ENCODE data around the gene EIF6. TPM values are rescaled to one million over a fixed set of nuclear protein-coding genes. Genes with fewer than 3 reads are reported as not detected.
"Not testable (repeated sequence)": the region's sequence is repeated elsewhere in the genome, so short reads cannot be mapped to it uniquely, and the experiment has no call there.

Gene EIF6
- total RNA-seq, 5 donors from 2014 or later (not counting 1 experiment from before 2014, with no cell fraction given), result 43.8 to 70.7 (median 69.6) TPM

DNA sequence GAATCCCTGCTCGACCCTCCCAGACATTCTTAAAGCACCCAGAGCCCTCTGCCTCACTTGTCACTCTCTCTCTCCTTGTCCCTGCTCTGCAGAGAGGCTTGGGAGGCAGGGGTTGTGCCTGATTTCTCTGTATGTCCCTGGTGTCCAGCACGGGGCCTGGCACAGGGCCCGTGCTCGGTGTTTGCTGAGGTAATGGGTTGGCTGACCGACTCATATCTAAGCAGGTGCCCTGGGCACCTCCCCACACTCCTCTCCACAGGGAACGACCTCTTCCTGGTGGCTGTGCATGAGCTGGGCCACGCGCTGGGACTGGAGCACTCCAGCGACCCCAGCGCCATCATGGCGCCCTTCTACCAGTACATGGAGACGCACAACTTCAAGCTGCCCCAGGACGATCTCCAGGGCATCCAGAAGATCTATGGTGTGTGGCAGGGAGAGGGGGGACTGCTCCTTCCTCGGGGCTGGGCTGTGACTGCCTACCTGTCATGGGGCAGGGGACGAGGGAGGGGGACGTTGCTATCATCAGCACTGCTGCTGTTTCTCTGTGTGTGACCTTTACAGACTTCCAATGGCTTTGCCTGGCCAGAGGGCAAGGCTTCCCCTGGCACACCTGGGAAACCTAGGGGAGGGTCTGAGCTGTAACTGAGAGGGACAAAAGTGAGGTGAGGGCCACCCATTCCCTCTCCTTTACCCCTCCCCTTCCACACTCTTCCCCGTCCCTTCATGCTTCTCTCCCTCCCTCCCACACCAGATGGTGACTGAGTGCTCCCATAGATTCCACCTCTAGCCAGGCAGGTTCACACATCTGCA, 20.8 kb downstream of the EIF6 start:
- ChIA-PET CTCF (interaction anchor here (0.6 kb wide), 3 partner anchors 37 to 471 kb away, joined by 3 to 4 read pairs (median 4); no protein-coding TSS in a partner anchor), POLR2A (no interaction called here)
- Mint-ChIP-seq H3K36me3 (peaks cover 38% of the 10 kb centered on the region), H3K4me3 (no peak overlapping the region), H3K27ac (no peak overlapping the region), H3K27me3 (no peaks in the 10 kb centered on the region), H3K4me1 (peaks cover 5 to 9% (median 7%) of the 10 kb centered on the region in 3 donors), H3K9me3 (no peaks in the 10 kb centered on the region)
- no peak for DNase-seq
- no peaks in the 10 kb centered on the region for H3K9me3 ChIP-seq
- 84% methylated on average over 8 of the region's 17 CpGs for WGBS (ENCODE audit: insufficient coverage)
- no peak for ATAC-seq (replicated peaks in 1 of 4)
- no peak overlapping the region for H3K4me3 ChIP-seq (ENCODE audit: control insufficient read depth in 1 of 2, extremely low read depth in 1 of 2, low read length in 1 of 2)
- H3K4me1 ChIP-seq (ENCODE audit: control insufficient read depth in 1 of 2, extremely low read depth in 1 of 2, insufficient read depth in 2 of 2, low read length in 2 of 2), result peaks cover 0 to 3% of the 10 kb centered on the region in 2 experiments
- no peaks in the 10 kb centered on the region for H3K27me3 ChIP-seq (replicated peaks in 1 of 2; ENCODE audit: control insufficient read depth in 2 of 2, extremely low read depth in 1 of 2, insufficient read depth in 2 of 2, low read length in 1 of 2)
- H3K27ac ChIP-seq (ENCODE audit: low read length), result no peak overlapping the region
- peaks cover 7 to 40% of the 10 kb centered on the region in 2 donors for H3K36me3 ChIP-seq (ENCODE audit: control insufficient read depth in 2 of 2, extremely low read depth in 1 of 2, insufficient read depth in 1 of 2, low read length in 1 of 2)

DNA sequence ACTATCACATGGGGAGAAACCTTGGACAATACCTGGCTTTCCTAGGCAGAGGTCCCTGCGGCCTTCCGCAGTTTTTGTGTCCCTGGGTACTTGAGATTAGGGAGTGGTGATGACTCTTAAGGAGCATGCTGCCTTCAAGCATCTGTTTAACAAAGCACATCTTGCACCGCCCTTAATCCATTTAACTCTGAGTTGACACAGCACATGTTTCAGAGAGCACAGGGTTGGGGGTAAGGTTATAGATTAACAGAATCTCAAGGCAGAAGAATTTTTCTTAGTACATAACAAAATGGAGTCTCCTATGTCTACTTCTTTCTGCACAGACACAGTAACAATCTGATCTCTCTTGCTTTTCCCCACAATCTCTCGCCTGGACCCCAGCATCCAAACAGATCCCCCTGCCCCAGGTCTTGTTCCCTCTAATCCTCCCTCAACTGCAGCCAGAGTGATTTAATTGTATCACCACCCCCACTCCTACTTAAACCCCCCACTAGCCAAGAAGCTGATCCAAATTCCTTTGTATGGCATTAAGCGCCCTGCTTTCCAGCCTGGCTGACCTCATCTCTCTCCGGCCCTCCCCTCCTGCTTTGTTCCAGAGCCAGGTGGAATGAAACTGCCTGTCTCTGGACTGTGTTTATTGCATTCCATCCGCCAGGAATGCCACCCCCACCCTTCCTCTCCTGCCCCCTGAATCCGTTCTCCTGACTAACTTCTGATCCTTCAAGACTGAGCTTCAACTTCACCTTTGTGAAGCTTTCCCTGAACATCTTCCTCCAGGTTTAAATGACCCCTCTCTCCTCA, 21.6 kb downstream of the EIF6 start:
- H3K9me3 Mint-ChIP-seq; H3K9me3 ChIP-seq; H3K27me3 Mint-ChIP-seq; H3K27ac ChIP-seq (ENCODE audit: low read length); H3K4me1 ChIP-seq (ENCODE audit: control insufficient read depth in 1 of 2, extremely low read depth in 1 of 2, insufficient read depth in 2 of 2, low read length in 2 of 2); DNase-seq; H3K4me3 Mint-ChIP-seq; POLR2A ChIA-PET; H3K27ac Mint-ChIP-seq; ATAC-seq (replicated peaks in 1 of 4); H3K4me1 Mint-ChIP-seq; H3K4me3 ChIP-seq (ENCODE audit: control insufficient read depth in 1 of 2, extremely low read depth in 1 of 2, low read length in 1 of 2); H3K27me3 ChIP-seq (replicated peaks in 1 of 2; ENCODE audit: control insufficient read depth in 2 of 2, extremely low read depth in 1 of 2, insufficient read depth in 2 of 2, low read length in 1 of 2): not testable (repeated sequence)
- 86% methylated on average over 4 of the region's 8 CpGs for WGBS (ENCODE audit: insufficient coverage)
- H3K36me3 Mint-ChIP-seq, result peaks cover 38% of the 10 kb centered on the region
- peaks cover 7 to 37% of the 10 kb centered on the region in 2 donors for H3K36me3 ChIP-seq (ENCODE audit: control insufficient read depth in 2 of 2, extremely low read depth in 1 of 2, insufficient read depth in 1 of 2, low read length in 1 of 2)
- CTCF ChIA-PET, result interaction anchor here (0.6 kb wide), 3 partner anchors 38 to 470 kb away, joined by 3 to 4 read pairs (median 4); no protein-coding TSS in a partner anchor

DNA sequence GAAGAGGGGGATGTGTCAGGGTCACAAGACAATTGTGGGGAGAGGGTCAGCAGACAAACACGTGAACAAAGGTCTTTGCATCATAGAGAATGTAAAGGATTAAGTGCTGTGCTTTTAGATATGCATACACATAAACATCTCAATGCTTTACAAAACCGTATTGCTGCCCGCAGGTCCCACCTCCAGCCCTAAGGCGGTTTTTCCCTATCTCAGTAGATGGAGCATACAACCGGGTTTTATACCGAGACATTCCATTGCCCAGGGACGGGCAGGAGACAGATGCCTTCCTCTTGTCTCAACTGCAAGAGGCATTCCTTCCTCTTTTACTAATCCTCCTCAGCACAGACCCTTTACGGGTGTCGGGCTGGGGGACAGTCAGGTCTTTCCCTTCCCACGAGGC, 22.3 kb downstream of the EIF6 start:
- H3K9me3 Mint-ChIP-seq; H3K27me3 Mint-ChIP-seq; H3K27me3 ChIP-seq (replicated peaks in 1 of 2; ENCODE audit: control insufficient read depth in 2 of 2, extremely low read depth in 1 of 2, insufficient read depth in 2 of 2, low read length in 1 of 2); POLR2A ChIA-PET; H3K4me1 Mint-ChIP-seq; CTCF ChIA-PET; H3K4me3 Mint-ChIP-seq; DNase-seq; H3K27ac Mint-ChIP-seq; H3K4me1 ChIP-seq (ENCODE audit: control insufficient read depth in 1 of 2, extremely low read depth in 1 of 2, insufficient read depth in 2 of 2, low read length in 2 of 2); H3K27ac ChIP-seq (ENCODE audit: low read length); H3K4me3 ChIP-seq (ENCODE audit: control insufficient read depth in 1 of 2, extremely low read depth in 1 of 2, low read length in 1 of 2); ATAC-seq (replicated peaks in 1 of 4); H3K9me3 ChIP-seq: not testable (repeated sequence)
- peaks cover 7 to 32% of the 10 kb centered on the region in 2 donors for H3K36me3 ChIP-seq (ENCODE audit: control insufficient read depth in 2 of 2, extremely low read depth in 1 of 2, insufficient read depth in 1 of 2, low read length in 1 of 2)
- WGBS (ENCODE audit: insufficient coverage), result 100% methylated on average over 2 of the region's 10 CpGs
- H3K36me3 Mint-ChIP-seq, result peaks cover 34% of the 10 kb centered on the region

DNA sequence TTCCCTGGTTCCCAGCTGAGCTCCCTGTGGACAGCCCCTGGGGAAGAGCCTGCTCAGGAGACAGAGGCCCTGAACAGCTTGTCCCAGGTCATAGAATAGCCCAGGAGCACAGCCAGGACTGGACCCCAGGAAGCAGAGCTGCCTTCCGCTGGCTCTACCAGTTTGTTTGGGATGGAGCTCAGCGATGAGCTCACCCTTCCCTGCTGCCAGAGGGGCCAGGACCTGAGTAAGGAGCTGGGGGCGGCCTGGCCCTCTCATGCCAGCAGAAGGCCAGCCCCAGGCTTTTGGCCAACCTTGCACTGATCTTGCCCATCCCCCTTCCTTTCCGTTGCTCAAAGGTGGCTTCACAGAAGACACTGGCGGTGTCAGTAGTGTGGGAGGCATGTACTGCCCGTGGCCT, 24.1 kb downstream of the EIF6 start:
- ATAC-seq (replicated peaks in 1 of 4), result no peak
- Histone ChIP-seq H3K27ac (ENCODE audit: low read length) (no peak overlapping the region), H3K27me3 (replicated peaks in 1 of 2; ENCODE audit: control insufficient read depth in 2 of 2, extremely low read depth in 1 of 2, insufficient read depth in 2 of 2, low read length in 1 of 2) (no peaks in the 10 kb centered on the region), H3K4me3 (ENCODE audit: control insufficient read depth in 1 of 2, extremely low read depth in 1 of 2, low read length in 1 of 2) (no peak overlapping the region), H3K36me3 (ENCODE audit: control insufficient read depth in 2 of 2, extremely low read depth in 1 of 2, insufficient read depth in 1 of 2, low read length in 1 of 2) (peaks cover 3 to 18% of the 10 kb centered on the region in 2 donors), H3K4me1 (ENCODE audit: control insufficient read depth in 1 of 2, extremely low read depth in 1 of 2, insufficient read depth in 2 of 2, low read length in 2 of 2) (peaks cover 0 to 3% of the 10 kb centered on the region in 2 experiments), H3K9me3 (no peaks in the 10 kb centered on the region)
- H3K27me3 Mint-ChIP-seq, result no peaks in the 10 kb centered on the region
- CTCF ChIA-PET, result no interaction called here
- no peak overlapping the region for H3K27ac Mint-ChIP-seq
- H3K36me3 Mint-ChIP-seq, result peaks cover 37% of the 10 kb centered on the region
- POLR2A ChIA-PET, result no interaction called here
- WGBS (ENCODE audit: insufficient coverage), result 93% methylated on average over 3 of the region's 6 CpGs
- DNase-seq, result no peak
- no peaks in the 10 kb centered on the region for H3K9me3 Mint-ChIP-seq
- H3K4me1 Mint-ChIP-seq, result peaks cover 0 to 9% (median 5%) of the 10 kb centered on the region in 3 donors
- H3K4me3 Mint-ChIP-seq, result no peak overlapping the region

DNA sequence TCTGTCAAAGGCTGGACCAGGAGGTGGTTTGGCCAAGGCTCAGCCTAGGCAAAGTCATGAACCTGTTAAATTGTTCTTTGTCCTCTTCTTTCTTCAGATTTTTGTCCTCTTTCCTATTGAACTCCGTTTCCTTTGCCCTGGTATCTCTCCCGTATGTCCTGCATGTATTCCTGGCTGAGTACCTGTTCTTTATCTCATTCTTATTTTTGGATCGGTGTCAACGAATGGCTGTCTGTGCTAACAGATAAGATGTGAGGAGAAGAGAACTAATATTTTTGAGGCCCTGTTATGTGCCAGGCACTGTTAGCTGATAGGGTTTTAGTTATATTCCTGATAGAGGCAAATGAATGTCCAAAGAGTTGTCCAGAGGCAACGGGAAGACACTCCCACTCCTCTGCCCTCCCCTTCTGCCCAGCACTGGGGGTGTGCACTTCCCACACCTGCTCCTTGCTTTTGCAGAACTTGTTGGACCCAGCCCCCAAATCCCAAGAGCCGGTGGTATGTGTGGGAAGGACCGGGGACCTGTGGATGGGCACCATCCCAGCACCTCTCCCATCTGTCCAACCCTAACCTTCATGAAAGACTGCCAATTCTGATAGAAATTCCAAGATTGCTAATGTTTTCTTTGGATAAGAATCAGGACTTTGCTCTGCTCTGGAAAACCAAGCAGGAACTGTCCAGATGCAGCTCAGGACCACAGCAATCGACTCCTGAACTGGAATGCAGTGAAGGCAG, 27.2 kb downstream of the EIF6 start:
- ATAC-seq (replicated peaks in 1 of 4) (no peak), DNase-seq (no peak)
- Mint-ChIP-seq H3K27ac (no peak overlapping the region), H3K9me3 (no peaks in the 10 kb centered on the region), H3K4me1 (peaks cover 4 to 10% (median 7%) of the 10 kb centered on the region in 3 donors), H3K27me3 (no peaks in the 10 kb centered on the region), H3K36me3 (peaks cover 33% of the 10 kb centered on the region), H3K4me3 (no peak overlapping the region)
- no peak overlapping the region for H3K27ac ChIP-seq (ENCODE audit: low read length)
- H3K36me3 ChIP-seq (ENCODE audit: control insufficient read depth in 2 of 2, extremely low read depth in 1 of 2, insufficient read depth in 1 of 2, low read length in 1 of 2), result peaks cover 0 to 8% of the 10 kb centered on the region in 2 donors
- CTCF ChIA-PET, result interaction anchor here in 1 of 2 donors (0.7 kb wide), 1 partner anchor 161 kb away, joined by 3 read pairs; no protein-coding TSS in a partner anchor
- POLR2A ChIA-PET, result no interaction called here
- H3K4me3 ChIP-seq (ENCODE audit: control insufficient read depth in 1 of 2, extremely low read depth in 1 of 2, low read length in 1 of 2), result no peak overlapping the region
- peaks cover 2 to 7% of the 10 kb centered on the region in 2 experiments for H3K4me1 ChIP-seq (ENCODE audit: control insufficient read depth in 1 of 2, extremely low read depth in 1 of 2, insufficient read depth in 2 of 2, low read length in 2 of 2)
- 92% methylated on average over 2 of the region's 8 CpGs for WGBS (ENCODE audit: insufficient coverage)
- H3K27me3 ChIP-seq (replicated peaks in 1 of 2; ENCODE audit: control insufficient read depth in 2 of 2, extremely low read depth in 1 of 2, insufficient read depth in 2 of 2, low read length in 1 of 2), result no peaks in the 10 kb centered on the region
- H3K9me3 ChIP-seq, result no peaks in the 10 kb centered on the region

DNA sequence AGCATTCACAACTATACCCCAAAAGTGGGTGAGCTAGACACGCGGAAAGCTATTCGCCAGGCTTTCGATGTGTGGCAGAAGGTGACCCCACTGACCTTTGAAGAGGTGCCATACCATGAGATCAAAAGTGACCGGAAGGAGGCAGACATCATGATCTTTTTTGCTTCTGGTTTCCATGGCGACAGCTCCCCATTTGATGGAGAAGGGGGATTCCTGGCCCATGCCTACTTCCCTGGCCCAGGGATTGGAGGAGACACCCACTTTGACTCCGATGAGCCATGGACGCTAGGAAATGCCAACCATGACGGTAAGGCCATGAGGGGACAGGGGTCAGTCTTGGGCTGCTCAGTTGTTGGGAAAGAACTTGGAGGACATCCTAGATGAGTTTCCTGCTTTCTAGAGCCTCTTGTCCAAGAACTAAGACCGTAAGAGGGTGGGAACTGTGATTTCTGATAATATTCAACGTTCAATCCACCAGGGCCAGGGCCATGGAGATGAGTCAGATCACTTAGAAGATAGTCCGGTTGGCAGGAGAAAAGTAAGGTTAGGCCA, 30.0 kb downstream of the EIF6 start:
- DNase-seq (no peak), ATAC-seq (replicated peaks in 1 of 4) (no peak)
- ChIA-PET POLR2A (no interaction called here), CTCF (no interaction called here)
- WGBS (ENCODE audit: insufficient coverage), result 96% methylated on average over 12 of the region's 12 CpGs
- H3K9me3 ChIP-seq, result no peaks in the 10 kb centered on the region
- H3K27me3 ChIP-seq (replicated peaks in 1 of 2; ENCODE audit: control insufficient read depth in 2 of 2, extremely low read depth in 1 of 2, insufficient read depth in 2 of 2, low read length in 1 of 2), result no peaks in the 10 kb centered on the region
- Mint-ChIP-seq H3K9me3 (no peaks in the 10 kb centered on the region), H3K36me3 (peaks cover 37% of the 10 kb centered on the region), H3K4me3 (no peak overlapping the region), H3K27me3 (no peaks in the 10 kb centered on the region), H3K27ac (no peak overlapping the region), H3K4me1 (peaks cover 18 to 31% (median 26%) of the 10 kb centered on the region in 3 donors)
- H3K4me1 ChIP-seq (ENCODE audit: control insufficient read depth in 1 of 2, extremely low read depth in 1 of 2, insufficient read depth in 2 of 2, low read length in 2 of 2), result peaks cover 11 to 32% of the 10 kb centered on the region in 2 experiments
- no peaks in the 10 kb centered on the region for H3K36me3 ChIP-seq (ENCODE audit: control insufficient read depth in 2 of 2, extremely low read depth in 1 of 2, insufficient read depth in 1 of 2, low read length in 1 of 2)
- H3K4me3 ChIP-seq (ENCODE audit: control insufficient read depth in 1 of 2, extremely low read depth in 1 of 2, low read length in 1 of 2), result no peak overlapping the region
- no peak overlapping the region for H3K27ac ChIP-seq (ENCODE audit: low read length)
